Esophagus squamous epithelium (tissue), 5 donors: Measurements from ENCODE around the gene ZMYND10. TPM values are rescaled to one million over a fixed set of nuclear protein-coding genes. Genes with fewer than 3 reads are reported as not detected.

Source experiments
- DNase-seq: peaks from one replicate; lab custom pipeline; 2025; lab: John Stamatoyannopoulos, UW
- H3K27ac ChIP-seq, 4 donors: fragments of 200-600 bp; sonication (generic); one replicate each; pipeline ENCODE4 v1.5.1; 2016 to 2019; ENCODE audit warnings: mild to moderate bottlenecking in 1 of 4
- H3K27me3 ChIP-seq, 4 donors: fragments of 200-600 bp; sonication (generic); 1 replicate in 3 of 4; 2 replicates in 1 of 4; pipeline versions ENCODE4 v1.5.1 to v1.6.0; 2017 to 2021; ENCODE audit warnings: antibody characterized with exemption in 1 of 4
- H3K36me3 ChIP-seq, 3 donors: fragments of 200-600 bp; sonication (generic); one replicate each; pipeline ENCODE4 v1.5.1; 2016 to 2019
- H3K4me1 ChIP-seq, 3 donors: fragments of 200-600 bp; sonication (generic); one replicate each; pipeline ENCODE4 v1.5.1; 2017 to 2019
- H3K4me3 ChIP-seq, 4 donors: fragments of 200-600 bp; sonication (generic); 1 replicate in 3 of 4; 2 replicates in 1 of 4; pipeline ENCODE4 v1.5.1; 2016 to 2019; ENCODE audit warnings: mild to moderate bottlenecking in 2 of 4, moderate library complexity in 1 of 4
- H3K9me3 ChIP-seq, 3 donors: fragments of 200-600 bp; sonication (generic); one replicate each; pipeline ENCODE4 v1.5.1; 2016 to 2019
- CTCF ChIP-seq, 6 experiments: fragments of 450-650 bp in 4 of 6; fragments of 200-600 bp in 2 of 6; sonication (generic) in 2 of 6; IDR thresholded peaks; one replicate each; pipeline ENCODE4 v1.5.1; 2016 to 2019; ENCODE audit warnings: antibody characterized with exemption in 6 of 6, mild to moderate bottlenecking in 4 of 6, moderate library complexity in 4 of 6
- POLR2A ChIP-seq, 4 donors: fragments of 450-650 bp; IDR thresholded peaks; one replicate each; pipeline ENCODE4 v1.6.1; 2017; ENCODE audit warnings: antibody characterized with exemption in 4 of 4, mild to moderate bottlenecking in 4 of 4, moderate library complexity in 3 of 4
- WGBS, 2 donors: methylation state at CpG; one replicate each; pipeline ENCODE4 v1.1.5; 2018; 5-methylcytosine and 5-hydroxymethylcytosine counted together
- intact Hi-C: fragments of 100-400 bp; cut with DNase I; formaldehyde crosslinking; loops from one replicate; pipeline ENCODE4 v1.15.0; 2022
- total RNA-seq, 4 donors: library from RNA; depleted of rRNA; stranded (reverse); fragments of >200 nt; gene quantifications; one replicate each; pipeline ENCODE4 v1.1.0, GENCODE V29; 2016
- donor health status: DM: yes; HTN: yes; CAD: no.

The ZMYND10 gene
- total RNA-seq, 4 donors from 2014 or later = 1.1 TPM; not detected in 3

DNA sequence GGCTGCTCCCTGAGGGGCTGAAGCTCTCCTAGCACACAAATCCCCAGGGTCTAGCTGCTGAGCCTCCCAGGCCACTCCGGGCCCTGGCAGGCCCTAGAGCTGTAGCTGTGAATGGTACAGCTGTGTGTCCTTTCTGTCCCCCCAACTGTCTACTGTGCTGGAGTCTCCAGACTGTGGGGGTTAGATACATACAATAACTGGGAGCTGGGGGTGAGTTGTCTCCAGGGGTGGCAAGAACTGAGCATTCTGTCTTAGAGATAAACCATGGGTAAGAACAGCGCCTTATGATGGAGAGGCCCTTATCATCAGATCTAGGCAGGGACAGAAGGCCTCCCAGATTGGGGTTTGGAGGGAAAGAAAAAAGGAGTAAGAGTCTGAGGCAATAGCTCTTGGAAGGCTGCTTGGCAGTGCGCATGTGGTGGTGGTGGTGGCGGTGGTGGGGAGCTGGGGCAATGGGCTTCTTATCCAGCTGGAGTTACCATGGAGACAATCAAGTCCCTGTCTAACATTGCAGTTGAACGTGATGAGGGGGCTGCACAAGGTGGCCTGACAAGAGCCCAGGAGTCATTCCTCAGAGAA, 8.7 kb upstream of the ZMYND10 start:
- no peaks in the 10 kb centered on the region for H3K9me3 ChIP-seq
- intact Hi-C loops = no loop called here
- DNase-seq = no peak
- peaks cover 20 to 62% (median 28%) of the 10 kb centered on the region in 3 donors for H3K36me3 ChIP-seq
- H3K4me1 ChIP-seq = peaks cover 46 to 89% (median 55%) of the 10 kb centered on the region in 3 donors
- H3K27me3 ChIP-seq = no peaks in the 10 kb centered on the region
- 79 to 100% methylated on average over 3 to 5 of the region's 5 CpGs for WGBS, 2 donors
- H3K27ac ChIP-seq = no peak overlapping the region
- no peak for TF ChIP-seq CTCF (IDR thresholded peaks at IDR 0.05)
- TF ChIP-seq POLR2A (IDR thresholded peaks at IDR 0.05) = no peak
- no peak overlapping the region for H3K4me3 ChIP-seq

GRCh38 chr3:50353245-50354004, 7.9 kb upstream of the ZMYND10 start:
- 73 to 74% methylated on average over 3 to 7 of the region's 12 CpGs for WGBS, 2 donors
- H3K27me3 ChIP-seq = no peaks in the 10 kb centered on the region
- no peak for DNase-seq
- H3K4me3 ChIP-seq = no peak overlapping the region
- H3K36me3 ChIP-seq = peaks cover 20 to 70% (median 28%) of the 10 kb centered on the region in 3 donors
- intact Hi-C loops = no loop called here
- H3K27ac ChIP-seq = no peak overlapping the region
- TF ChIP-seq CTCF (IDR thresholded peaks at IDR 0.05) (no peak), POLR2A (IDR thresholded peaks at IDR 0.05) (no peak)
- peaks cover 44 to 92% (median 53%) of the 10 kb centered on the region in 3 donors for H3K4me1 ChIP-seq
- no peaks in the 10 kb centered on the region for H3K9me3 ChIP-seq

- H3K4me3 ChIP-seq = no peak overlapping the region
- no peaks in the 10 kb centered on the region for H3K27me3 ChIP-seq
- peaks cover 20 to 70% (median 27%) of the 10 kb centered on the region in 3 donors for H3K36me3 ChIP-seq
- H3K27ac ChIP-seq = no peak overlapping the region
- peaks cover 38 to 92% (median 46%) of the 10 kb centered on the region in 3 donors for H3K4me1 ChIP-seq
- WGBS, 2 donors = 8 to 31% methylated on average over 2 of the region's 2 CpGs
- no peak for DNase-seq
- no peaks in the 10 kb centered on the region for H3K9me3 ChIP-seq
- intact Hi-C loops = no loop called here
- TF ChIP-seq CTCF (IDR thresholded peaks at IDR 0.05) (no peak), POLR2A (IDR thresholded peaks at IDR 0.05) (no peak)
Observed at GRCh38 chr3:50352781-50353180, 7.2 kb upstream of the ZMYND10 start.

GRCh38 chr3:50351323-50351697, 5.8 kb upstream of the ZMYND10 start:
- intact Hi-C loops = no loop called here
- peak overlapping the region; percentile 64 to 97 (median 79) for H3K4me3 ChIP-seq
- H3K27me3 ChIP-seq = no peaks in the 10 kb centered on the region
- TF ChIP-seq CTCF (IDR thresholded peaks at IDR 0.05) = no peak
- no peak for TF ChIP-seq POLR2A (IDR thresholded peaks at IDR 0.05)
- peaks cover 20 to 59% (median 24%) of the 10 kb centered on the region in 3 donors for H3K36me3 ChIP-seq
- peaks cover 23 to 92% (median 32%) of the 10 kb centered on the region in 3 donors for H3K4me1 ChIP-seq
- WGBS, 2 donors = 28 to 39% methylated on average over 6 to 8 of the region's 11 CpGs
- DNase-seq = no peak
- H3K27ac ChIP-seq = peak overlapping the region; percentile 87 to 99 (median 95)
- H3K9me3 ChIP-seq = no peaks in the 10 kb centered on the region
